ENCODE data around the gene HNF1B.

GRCh38 chr17:37642681-37643080 is 102.2 kb downstream of the HNF1B start:
- TF ChIP-seq ZNF8 (CRISPR knock-in tag; IDR thresholded peaks at IDR 0.05) (no peak), ZNF565 (CRISPR knock-in tag; conservative IDR thresholded peaks at IDR 0.05; ENCODE audit: low read depth) (no peak), ISL1 (CRISPR knock-in tag; IDR thresholded peaks at IDR 0.05) (no peak), BACH2 (CRISPR knock-in tag; IDR thresholded peaks at IDR 0.05; ENCODE audit: borderline replicate concordance) (no peak), RARB (CRISPR knock-in tag; IDR thresholded peaks at IDR 0.05) (no peak), POU6F1 (CRISPR knock-in tag; IDR thresholded peaks at IDR 0.05; ENCODE audit: borderline replicate concordance, low read depth) (no peak), OSR1 (CRISPR knock-in tag; IDR thresholded peaks at IDR 0.05) (no peak)

Measured in SK-N-SH treated with all-trans-retinoic acid at 6 μM for 48 hours (cell line).